CD4-positive, alpha-beta T cell (primary cell): ENCODE results near the gene TM4SF20. TPM values are rescaled to one million over a fixed set of nuclear protein-coding genes. Genes with fewer than 3 reads are reported as not detected.

Source experiments
- ATAC-seq: fragments of 200-7000 bp; cut with Tn5 transposase; one replicate; pipeline ENCODE4 v1.10.0; 2022; ENCODE audit warnings: mild to moderate bottlenecking; ENCODE audit not compliant: poor library complexity
- CTCF ChIA-PET: fragments of 350-600 bp; sonication (Branson Sonifier 250); formaldehyde crosslinking; loops from one replicate; lab custom pipeline; 2021; ENCODE audit warnings: antibody characterized with exemption, inconsistent platforms; lab: Charles Lee
- POLR2A ChIA-PET: fragments of 350-600 bp; sonication (Branson Sonifier 250); formaldehyde crosslinking; loops from one replicate; lab custom pipeline; 2021; ENCODE audit warnings: antibody characterized with exemption, inconsistent platforms; lab: Charles Lee
- DNase-seq, 14 experiments: peaks; one replicate each; pipeline ENCODE4 v3.0.0-alpha.2; 2013 to 2020; ENCODE audit warnings: mixed read lengths in 2 of 14
- H3K27ac ChIP-seq, 2 donors: one replicate each; pipeline versions ENCODE4 v1.5.1 to v1.7.0; 2013; ENCODE audit warnings: low read length in 2 of 2, low read depth in 1 of 2, mild to moderate bottlenecking in 1 of 2
- H3K27me3 ChIP-seq, 2 experiments: 1 replicate in 1 of 2; 2 replicates in 1 of 2; pipeline versions ENCODE4 v1.6.1 to v1.7.0; 2013; ENCODE audit warnings: low read length in 2 of 2, control low read depth in 1 of 2, mild to moderate bottlenecking in 1 of 2, moderate library complexity in 1 of 2; ENCODE audit not compliant: insufficient read depth in 2 of 2, control insufficient read depth in 1 of 2
- H3K36me3 ChIP-seq: one replicate; pipeline ENCODE4 v1.6.1; 2013; ENCODE audit warnings: low read length, control low read depth; ENCODE audit not compliant: insufficient read depth
- H3K4me1 ChIP-seq: one replicate; pipeline ENCODE4 v1.6.1; 2013; ENCODE audit warnings: low read length, control low read depth; ENCODE audit not compliant: insufficient read depth
- H3K4me3 ChIP-seq: one replicate; pipeline ENCODE4 v1.5.1; 2013; ENCODE audit warnings: mild to moderate bottlenecking, low read length, moderate library complexity
- H3K9me3 ChIP-seq, 2 experiments: 1 replicate in 1 of 2; 2 replicates in 1 of 2; pipeline versions ENCODE4 v1.6.1 to v1.7.0; 2013; ENCODE audit warnings: low read length in 2 of 2, mild to moderate bottlenecking in 2 of 2, control low read depth in 1 of 2, moderate library complexity in 1 of 2; ENCODE audit not compliant: control insufficient read depth in 1 of 2, insufficient read depth in 1 of 2
- H3K27ac Mint-ChIP-seq: one replicate; pipeline ENCODE4 v1.8.0; 2020; ENCODE audit warnings: mixed read lengths
- H3K27me3 Mint-ChIP-seq: one replicate; pipeline ENCODE4 v1.8.0; 2021; ENCODE audit warnings: mixed read lengths
- H3K36me3 Mint-ChIP-seq: one replicate; pipeline ENCODE4 v1.8.0; 2021; ENCODE audit warnings: low read depth, mixed read lengths
- H3K4me1 Mint-ChIP-seq: one replicate; pipeline ENCODE4 v1.8.0; 2021; ENCODE audit warnings: low read depth, mixed read lengths
- H3K4me3 Mint-ChIP-seq: one replicate; pipeline ENCODE4 v1.8.0; 2020; ENCODE audit warnings: mild to moderate bottlenecking, mixed read lengths
- H3K9me3 Mint-ChIP-seq: one replicate; pipeline ENCODE4 v1.8.0; 2020; ENCODE audit warnings: mixed read lengths
- CTCF ChIP-seq: fragments of 200-600 bp; IDR thresholded peaks from one replicate; pipeline ENCODE4 v1.8.0; 2022; ENCODE audit warnings: antibody characterized with exemption, mild to moderate bottlenecking
- intact Hi-C, 2 experiments: fragments of 100-400 bp; cut with DNase I in 1 of 2; cut with micrococcal nuclease in 1 of 2; formaldehyde crosslinking; loops; one replicate each; pipeline versions ENCODE4 v1.15.1 to v1.9.0; 2023 to 2025; cut with DNase I, micrococcal nuclease
- total RNA-seq, 174 experiments: library from RNA in 2 of 174; stranded (reverse) in 2 of 174; gene quantifications; one replicate each; pipeline ENCODE4 v1.2.3 and lab custom pipeline; 2021 to 2026

Gene TM4SF20
- total RNA-seq, 2 experiments from 2014 or later = not detected

DNA sequence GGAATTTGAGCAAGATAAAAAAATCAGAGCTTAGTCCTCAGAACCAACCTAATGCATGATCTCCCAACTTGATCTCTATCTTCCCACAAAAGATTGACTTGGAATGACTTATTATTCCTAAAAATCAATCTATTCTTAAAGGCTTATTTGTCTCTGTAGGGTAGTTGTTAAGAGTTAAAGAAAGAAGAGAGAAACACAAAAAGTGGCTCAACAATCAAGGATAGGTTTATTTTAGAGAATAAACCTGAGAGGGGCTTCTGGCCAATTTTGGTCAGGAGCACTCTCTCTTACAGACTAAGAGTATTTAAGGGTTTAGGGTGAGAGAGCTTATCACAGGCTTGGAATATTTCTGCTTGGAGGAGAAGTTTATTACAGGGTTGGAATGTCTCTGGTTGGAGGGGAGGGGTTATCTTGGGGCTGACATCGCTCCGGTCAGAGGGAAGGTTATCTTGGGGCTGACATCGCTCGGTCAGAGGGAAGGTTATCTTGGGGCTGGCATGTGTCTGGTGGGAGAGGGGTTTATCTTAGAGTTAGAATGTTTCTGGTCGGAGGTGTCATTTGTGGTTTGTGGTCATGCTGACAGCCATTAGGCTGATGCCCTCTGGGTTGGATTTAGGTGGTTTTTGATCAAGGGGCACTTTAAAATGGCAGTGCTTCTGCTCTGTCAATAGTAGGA is 56.4 kb downstream of the TM4SF20 start:
- H3K27ac ChIP-seq = no peak overlapping the region
- H3K36me3 ChIP-seq = no peaks in the 10 kb centered on the region
- Mint-ChIP-seq H3K36me3 (peaks cover 18% of the 10 kb centered on the region), H3K27ac (no peak overlapping the region), H3K4me3 (peak overlapping the region; percentile 57), H3K27me3 (peaks cover 3% of the 10 kb centered on the region), H3K9me3 (no peaks in the 10 kb centered on the region), H3K4me1 (peaks cover 37% of the 10 kb centered on the region)
- intact Hi-C loops = loop anchor here in 1 of 2 experiments (5.0 to 10.0 kb wide), 2 partner anchors 150 to 528 kb away; partner anchors contain the start of genes AGFG1 and IRS1
- DNase-seq (peak in 1 of 14 experiments; percentile 8), ATAC-seq (no peak)
- H3K9me3 ChIP-seq = peaks cover 3 to 8% of the 10 kb centered on the region in 2 experiments
- POLR2A ChIA-PET = no interaction called here
- H3K4me1 ChIP-seq = peaks cover 22% of the 10 kb centered on the region
- no peak for TF ChIP-seq CTCF
- CTCF ChIA-PET = no interaction called here
- no peak overlapping the region for H3K4me3 ChIP-seq
- H3K27me3 ChIP-seq = no peaks in the 10 kb centered on the region

DNA sequence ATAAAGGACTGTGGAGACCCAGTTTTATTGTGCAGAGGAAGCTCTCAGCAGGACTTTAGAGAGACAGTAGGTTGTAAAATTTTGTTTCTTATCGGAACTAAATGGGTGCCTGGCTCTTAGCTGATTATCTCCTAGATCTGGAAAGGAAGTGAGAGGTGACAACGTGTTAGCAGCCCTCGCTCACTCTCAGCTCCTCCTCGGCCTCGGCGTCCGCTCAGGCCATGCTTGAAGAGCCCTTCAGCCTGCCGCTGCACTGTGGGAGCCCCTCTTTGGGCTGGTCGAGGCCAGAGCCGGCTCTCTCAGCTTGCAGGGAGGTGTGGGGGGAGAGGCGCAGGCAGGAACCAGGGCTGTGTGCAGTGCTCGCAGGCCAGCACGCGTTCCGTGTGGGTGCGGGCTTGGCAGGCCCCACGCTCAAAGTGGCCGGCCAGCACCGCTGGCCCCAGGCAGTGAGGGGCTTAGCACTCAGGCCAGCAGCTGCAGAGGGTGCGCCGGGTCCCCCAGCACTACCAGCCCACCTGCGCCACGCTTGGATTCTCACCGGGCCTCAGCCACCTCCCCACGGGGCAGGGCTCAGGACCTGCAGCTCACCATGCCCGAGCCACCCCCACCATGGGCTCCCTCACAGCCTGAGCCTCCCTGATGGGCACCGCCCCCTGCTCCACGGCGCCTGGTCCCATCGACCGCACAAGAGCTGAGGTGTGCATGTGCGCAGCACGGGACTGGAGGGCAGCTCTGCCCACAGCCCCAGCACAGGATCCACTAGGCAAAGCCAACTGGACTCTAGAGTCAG is 58.6 kb downstream of the TM4SF20 start:
- Histone ChIP-seq H3K27ac (no peak overlapping the region), H3K9me3 (peaks cover 5 to 8% of the 10 kb centered on the region in 2 experiments), H3K27me3 (no peaks in the 10 kb centered on the region), H3K4me1 (peaks cover 9% of the 10 kb centered on the region), H3K4me3 (no peak overlapping the region), H3K36me3 (no peaks in the 10 kb centered on the region)
- H3K27ac Mint-ChIP-seq = no peak overlapping the region
- DNase-seq (peak in 2 of 14 experiments; percentile 7 to 16), ATAC-seq (no peak)
- no peak for TF ChIP-seq CTCF
- H3K36me3 Mint-ChIP-seq = peaks cover 13% of the 10 kb centered on the region
- H3K9me3 Mint-ChIP-seq = no peaks in the 10 kb centered on the region
- H3K27me3 Mint-ChIP-seq = peaks cover 11% of the 10 kb centered on the region
- peaks cover 16% of the 10 kb centered on the region for H3K4me1 Mint-ChIP-seq
- intact Hi-C loops = loop anchor here in 1 of 2 experiments (5.0 to 10.0 kb wide), 2 partner anchors 152 to 526 kb away; partner anchors contain the start of genes AGFG1 and IRS1
- ChIA-PET CTCF (no interaction called here), POLR2A (no interaction called here)
- H3K4me3 Mint-ChIP-seq = no peak overlapping the region

DNA sequence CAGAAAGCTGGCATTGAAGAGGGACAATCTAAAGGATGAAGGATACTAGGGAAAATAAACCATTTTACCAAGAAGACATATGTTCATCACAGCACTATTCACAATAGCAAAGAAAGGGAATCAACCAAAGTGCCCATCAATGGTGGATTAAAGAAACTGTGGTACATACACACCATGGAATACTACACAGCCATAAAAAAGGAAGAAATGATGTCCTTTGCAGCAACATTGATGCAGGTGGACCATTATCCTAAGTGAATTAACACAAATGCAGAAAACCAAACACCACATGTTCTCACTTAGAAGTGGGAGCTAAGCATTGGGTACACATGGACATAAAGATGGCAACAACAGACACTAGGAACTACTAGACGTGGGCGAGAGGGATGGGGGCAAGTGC is 61.3 kb downstream of the TM4SF20 start:
- ChIA-PET CTCF (no interaction called here), POLR2A (no interaction called here)
- no peaks in the 10 kb centered on the region for H3K27me3 ChIP-seq
- no peaks in the 10 kb centered on the region for H3K9me3 Mint-ChIP-seq
- H3K36me3 ChIP-seq = no peaks in the 10 kb centered on the region
- TF ChIP-seq CTCF = no peak
- no peak overlapping the region for H3K4me3 ChIP-seq
- H3K9me3 ChIP-seq = peaks cover 5 to 8% of the 10 kb centered on the region in 2 experiments
- no peak overlapping the region for H3K27ac Mint-ChIP-seq
- ATAC-seq (no peak), DNase-seq (no peak)
- H3K36me3 Mint-ChIP-seq = peaks cover 4% of the 10 kb centered on the region
- peaks cover 5% of the 10 kb centered on the region for H3K4me1 ChIP-seq
- no peak overlapping the region for H3K4me3 Mint-ChIP-seq
- H3K27me3 Mint-ChIP-seq = peaks cover 11% of the 10 kb centered on the region
- no peaks in the 10 kb centered on the region for H3K4me1 Mint-ChIP-seq
- no peak overlapping the region for H3K27ac ChIP-seq
- intact Hi-C loops = no loop called here
